Endodermal cell (in vitro differentiated cells): ENCODE measurements around the gene TMED5. TPM values are rescaled to one million over a fixed set of nuclear protein-coding genes. Genes with fewer than 3 reads are reported as not detected.
A peak's percentile ranks its signal among the peaks of the same experiment; 100 is the strongest.

Experiments
- DNase-seq: peaks from one replicate; pipeline ENCODE4 v3.0.0-alpha.2; 2017
- H3K27ac ChIP-seq: 2 replicates; pipeline ENCODE4 v1.5.1; 2013; ENCODE audit warnings: mild to moderate bottlenecking, low read depth, low read length, moderate library complexity
- H3K27me3 ChIP-seq: 2 replicates; pipeline ENCODE4 v1.6.1; 2013; ENCODE audit warnings: mild to moderate bottlenecking, low read length, moderate library complexity; ENCODE audit not compliant: insufficient read depth, control insufficient read depth, poor library complexity, severe bottlenecking
- H3K36me3 ChIP-seq: 2 replicates; pipeline ENCODE4 v1.7.0; 2013; ENCODE audit warnings: mild to moderate bottlenecking, low read length, moderate library complexity; ENCODE audit not compliant: control insufficient read depth, insufficient read depth
- H3K4me1 ChIP-seq: one replicate; pipeline ENCODE4 v1.7.0; 2013; ENCODE audit warnings: low read length; ENCODE audit not compliant: control insufficient read depth, insufficient read depth
- H3K4me3 ChIP-seq: 2 replicates; pipeline ENCODE4 v1.5.1; 2013; ENCODE audit warnings: mild to moderate bottlenecking, low read length, moderate library complexity
- H3K9ac ChIP-seq: 2 replicates; pipeline ENCODE4 v1.6.1; 2013; ENCODE audit warnings: mild to moderate bottlenecking, low read length, moderate library complexity; ENCODE audit not compliant: poor library complexity, severe bottlenecking; ENCODE audit errors: extremely low read depth
- H3K9me3 ChIP-seq: 2 replicates; pipeline ENCODE4 v1.6.1; 2013; ENCODE audit warnings: mild to moderate bottlenecking, low read length, moderate library complexity; ENCODE audit not compliant: control insufficient read depth
- H3K27ac Mint-ChIP-seq: 2 replicates; pipeline ENCODE4 v1.8.0; 2020; ENCODE audit warnings: mixed read lengths
- H3K27me3 Mint-ChIP-seq: 2 replicates; pipeline ENCODE4 v1.8.0; 2021; ENCODE audit warnings: mild to moderate bottlenecking, mixed read lengths; ENCODE audit not compliant: insufficient read depth
- H3K36me3 Mint-ChIP-seq: 2 replicates; pipeline ENCODE4 v1.8.0; 2020; ENCODE audit warnings: low read depth, mixed read lengths
- H3K4me1 Mint-ChIP-seq: 2 replicates; pipeline ENCODE4 v1.8.0; 2020; ENCODE audit warnings: mixed read lengths
- H3K4me3 Mint-ChIP-seq: 2 replicates; pipeline ENCODE4 v1.8.0; 2020; ENCODE audit warnings: mild to moderate bottlenecking, moderate library complexity, mixed read lengths
- H3K9me3 Mint-ChIP-seq: 2 replicates; pipeline ENCODE4 v1.8.0; 2020; ENCODE audit warnings: mild to moderate bottlenecking, mixed read lengths
- WGBS, 2 experiments: methylation state at CpG; one replicate each; pipeline versions ENCODE4 v1.1.5 to v1.1.7; 2013; ENCODE audit warnings: missing lambda C conversion rate in 2 of 2, mixed read lengths in 1 of 2; ENCODE audit not compliant: insufficient coverage in 1 of 2, insufficient read length in 1 of 2; 5-methylcytosine and 5-hydroxymethylcytosine counted together
- total RNA-seq, 2 donors: library from RNA; stranded (reverse); fragmentation: NEBNext Ultra II Directional in 1 of 2; extraction: Animal tissue kit (Norgen Biotek cat#: 25700) in 1 of 2; gene quantifications; 2 replicates in 1 of 2; 3 replicates in 1 of 2; pipeline ENCODE4 v1.2.1, GENCODE V29; 2021
- TF ChIP-seq, protein P1 (sequence below): fragments of 200-600 bp; sonication (generic); conservative IDR thresholded peaks from 2 replicates; pipeline ENCODE4 v1.5.0; 2021; ENCODE audit warnings: antibody characterized with exemption, mild to moderate bottlenecking

The TMED5 gene
- total RNA-seq, 2 donors from 2014 or later, result 28.0 to 30.2 TPM

GRCh38 chr1:93154898-93155297 lies 25.3 kb downstream of the TMED5 start:
- Mint-ChIP-seq H3K36me3 (peaks cover 24% of the 10 kb centered on the region), H3K4me1 (no peaks in the 10 kb centered on the region), H3K9me3 (no peaks in the 10 kb centered on the region), H3K27me3 (no peaks in the 10 kb centered on the region), H3K4me3 (no peak overlapping the region), H3K27ac (no peak overlapping the region)
- Histone ChIP-seq H3K9me3 (peaks cover 3% of the 10 kb centered on the region), H3K9ac (no peak overlapping the region), H3K4me1 (no peaks in the 10 kb centered on the region), H3K4me3 (no peak overlapping the region), H3K27ac (no peak overlapping the region), H3K27me3 (no peaks in the 10 kb centered on the region), H3K36me3 (peaks cover 67% of the 10 kb centered on the region)
- no peak for DNase-seq
- TF ChIP-seq, protein P1, sequence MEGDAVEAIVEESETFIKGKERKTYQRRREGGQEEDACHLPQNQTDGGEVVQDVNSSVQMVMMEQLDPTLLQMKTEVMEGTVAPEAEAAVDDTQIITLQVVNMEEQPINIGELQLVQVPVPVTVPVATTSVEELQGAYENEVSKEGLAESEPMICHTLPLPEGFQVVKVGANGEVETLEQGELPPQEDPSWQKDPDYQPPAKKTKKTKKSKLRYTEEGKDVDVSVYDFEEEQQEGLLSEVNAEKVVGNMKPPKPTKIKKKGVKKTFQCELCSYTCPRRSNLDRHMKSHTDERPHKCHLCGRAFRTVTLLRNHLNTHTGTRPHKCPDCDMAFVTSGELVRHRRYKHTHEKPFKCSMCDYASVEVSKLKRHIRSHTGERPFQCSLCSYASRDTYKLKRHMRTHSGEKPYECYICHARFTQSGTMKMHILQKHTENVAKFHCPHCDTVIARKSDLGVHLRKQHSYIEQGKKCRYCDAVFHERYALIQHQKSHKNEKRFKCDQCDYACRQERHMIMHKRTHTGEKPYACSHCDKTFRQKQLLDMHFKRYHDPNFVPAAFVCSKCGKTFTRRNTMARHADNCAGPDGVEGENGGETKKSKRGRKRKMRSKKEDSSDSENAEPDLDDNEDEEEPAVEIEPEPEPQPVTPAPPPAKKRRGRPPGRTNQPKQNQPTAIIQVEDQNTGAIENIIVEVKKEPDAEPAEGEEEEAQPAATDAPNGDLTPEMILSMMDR, result no peak

DNA sequence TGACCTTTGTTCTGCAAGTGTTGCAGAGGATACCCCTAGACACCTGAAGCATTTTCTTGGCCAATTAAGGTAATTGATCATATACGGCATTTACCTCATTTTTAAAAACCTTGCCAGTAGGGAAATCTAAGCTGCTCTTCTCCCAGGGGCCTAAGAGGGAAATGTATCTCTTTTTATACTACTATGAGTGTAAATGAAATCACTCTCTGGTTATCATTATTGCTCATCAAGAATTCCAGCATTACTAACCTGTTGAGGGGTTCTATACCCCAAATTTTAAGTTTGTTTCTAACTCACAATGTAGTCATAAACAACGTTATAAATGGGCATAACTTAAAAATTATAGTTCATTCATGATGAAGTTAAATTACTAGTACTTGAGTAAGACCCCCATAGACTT lies 27.4 kb downstream of the TMED5 start:
- no peaks in the 10 kb centered on the region for H3K9me3 ChIP-seq
- H3K4me3 Mint-ChIP-seq, result no peak overlapping the region
- 100% methylated on average over 1 of the region's 2 CpGs; no CpG with 5 or more reads in 1 of the 2 experiments for WGBS, 2 experiments

DNA sequence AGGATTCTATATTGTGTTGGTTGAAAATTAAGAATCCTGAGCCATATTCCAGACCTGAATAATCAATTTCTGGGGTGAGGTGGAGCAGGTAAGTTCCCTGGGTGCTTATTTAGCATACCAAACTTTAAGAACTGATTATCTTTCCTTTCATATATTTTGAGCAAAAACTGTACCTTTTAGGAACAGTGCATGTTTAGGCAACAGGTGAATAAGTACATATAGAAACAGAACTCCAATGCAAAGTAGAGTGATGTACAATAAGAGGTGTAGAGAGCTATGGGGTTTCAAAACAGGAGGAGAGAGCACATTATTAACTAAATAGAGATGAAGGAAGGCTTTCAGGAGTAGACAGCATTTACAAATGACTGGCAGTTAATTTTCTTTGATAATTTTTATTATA lies 28.7 kb downstream of the TMED5 start:
- Histone ChIP-seq H3K4me1 (no peaks in the 10 kb centered on the region), H3K4me3 (no peak overlapping the region), H3K27me3 (no peaks in the 10 kb centered on the region), H3K27ac (no peak overlapping the region), H3K9me3 (no peaks in the 10 kb centered on the region), H3K9ac (no peak overlapping the region), H3K36me3 (peaks cover 71% of the 10 kb centered on the region)
- Mint-ChIP-seq H3K4me1 (no peaks in the 10 kb centered on the region), H3K36me3 (peaks cover 17% of the 10 kb centered on the region), H3K4me3 (no peak overlapping the region), H3K27ac (peak overlapping the region; percentile 16), H3K27me3 (no peaks in the 10 kb centered on the region), H3K9me3 (no peaks in the 10 kb centered on the region)
- no peak for DNase-seq
- TF ChIP-seq, protein P1, result no peak

More for the DNA sequence above, 27.4 kb downstream of the TMED5 start:
- no peaks in the 10 kb centered on the region for H3K4me1 Mint-ChIP-seq
- peaks cover 18% of the 10 kb centered on the region for H3K36me3 Mint-ChIP-seq
- DNase-seq, result no peak
- Histone ChIP-seq H3K27me3 (no peaks in the 10 kb centered on the region), H3K36me3 (peaks cover 73% of the 10 kb centered on the region), H3K4me1 (no peaks in the 10 kb centered on the region), H3K4me3 (no peak overlapping the region), H3K27ac (no peak overlapping the region), H3K9ac (no peak overlapping the region)
- no peaks in the 10 kb centered on the region for H3K9me3 Mint-ChIP-seq
- TF ChIP-seq, protein P1, result no peak
- H3K27me3 Mint-ChIP-seq, result no peaks in the 10 kb centered on the region
- no peak overlapping the region for H3K27ac Mint-ChIP-seq
